Testis (tissue), 2 donors: ENCODE results near the gene BICRAL.
"Not testable (repeated sequence)": the region's sequence is repeated elsewhere in the genome, so short reads cannot be mapped to it uniquely, and the experiment has no call there.

Experiments
- POLR2A ChIP-seq: fragments of 450-650 bp; IDR thresholded peaks from one replicate; pipeline ENCODE4 v1.6.1; 2017; ENCODE audit warnings: antibody characterized with exemption, mild to moderate bottlenecking, moderate library complexity
- TF ChIP-seq, protein P1 (sequence below), 3 experiments: fragments of 450-650 bp in 2 of 3; fragments of 200-600 bp in 1 of 3; sonication (generic) in 1 of 3; IDR thresholded peaks; one replicate each; pipeline ENCODE4 v1.5.1; 2016 to 2019; ENCODE audit warnings: antibody characterized with exemption in 3 of 3, mild to moderate bottlenecking in 2 of 3, moderate library complexity in 1 of 3

DNA sequence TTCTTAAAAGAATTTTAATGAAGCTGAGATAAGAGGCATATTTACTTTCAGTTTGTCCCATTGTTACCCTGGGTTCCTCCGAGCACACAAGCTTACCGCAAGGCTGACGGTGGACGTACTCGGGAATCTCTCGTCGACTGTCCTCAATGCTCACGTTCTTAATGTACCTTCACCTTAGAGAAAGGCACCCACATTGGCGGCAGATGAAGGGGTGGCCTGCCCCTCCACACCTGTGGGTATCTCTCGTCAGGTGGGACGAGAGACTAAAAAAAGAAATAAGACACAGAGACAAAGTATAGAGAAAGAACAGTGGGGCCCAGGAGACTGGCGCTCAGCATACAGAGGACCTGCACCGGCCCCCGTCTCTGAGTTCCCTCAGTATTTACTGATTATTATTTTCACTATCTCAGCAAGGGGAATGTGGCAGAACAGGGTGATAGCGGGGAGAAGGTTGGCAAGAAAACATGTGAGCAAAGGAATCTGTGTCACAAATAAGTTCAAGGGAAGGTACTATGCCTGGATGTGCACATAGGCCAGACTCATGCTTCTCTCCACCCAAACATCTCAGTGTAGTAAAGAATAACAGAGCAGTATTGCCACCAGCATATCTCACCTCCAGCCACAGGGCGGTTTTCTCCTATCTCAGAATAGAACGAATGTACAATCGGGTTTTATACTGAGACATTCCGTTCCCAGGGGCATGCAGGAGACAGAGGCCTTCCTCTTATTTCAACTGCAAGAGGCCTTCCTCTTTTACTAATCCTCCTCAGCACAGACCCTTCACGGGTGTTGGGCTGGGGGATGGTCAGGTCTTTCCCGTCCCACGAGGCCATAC is 120.8 kb downstream of the BICRAL start:
- TF ChIP-seq, protein P1, sequence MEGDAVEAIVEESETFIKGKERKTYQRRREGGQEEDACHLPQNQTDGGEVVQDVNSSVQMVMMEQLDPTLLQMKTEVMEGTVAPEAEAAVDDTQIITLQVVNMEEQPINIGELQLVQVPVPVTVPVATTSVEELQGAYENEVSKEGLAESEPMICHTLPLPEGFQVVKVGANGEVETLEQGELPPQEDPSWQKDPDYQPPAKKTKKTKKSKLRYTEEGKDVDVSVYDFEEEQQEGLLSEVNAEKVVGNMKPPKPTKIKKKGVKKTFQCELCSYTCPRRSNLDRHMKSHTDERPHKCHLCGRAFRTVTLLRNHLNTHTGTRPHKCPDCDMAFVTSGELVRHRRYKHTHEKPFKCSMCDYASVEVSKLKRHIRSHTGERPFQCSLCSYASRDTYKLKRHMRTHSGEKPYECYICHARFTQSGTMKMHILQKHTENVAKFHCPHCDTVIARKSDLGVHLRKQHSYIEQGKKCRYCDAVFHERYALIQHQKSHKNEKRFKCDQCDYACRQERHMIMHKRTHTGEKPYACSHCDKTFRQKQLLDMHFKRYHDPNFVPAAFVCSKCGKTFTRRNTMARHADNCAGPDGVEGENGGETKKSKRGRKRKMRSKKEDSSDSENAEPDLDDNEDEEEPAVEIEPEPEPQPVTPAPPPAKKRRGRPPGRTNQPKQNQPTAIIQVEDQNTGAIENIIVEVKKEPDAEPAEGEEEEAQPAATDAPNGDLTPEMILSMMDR (IDR thresholded peaks at IDR 0.05): not testable (repeated sequence)
- TF ChIP-seq POLR2A: not testable (repeated sequence)
